Measurements from ENCODE around the gene ABCG1.

ABCG1 gene

DNA sequence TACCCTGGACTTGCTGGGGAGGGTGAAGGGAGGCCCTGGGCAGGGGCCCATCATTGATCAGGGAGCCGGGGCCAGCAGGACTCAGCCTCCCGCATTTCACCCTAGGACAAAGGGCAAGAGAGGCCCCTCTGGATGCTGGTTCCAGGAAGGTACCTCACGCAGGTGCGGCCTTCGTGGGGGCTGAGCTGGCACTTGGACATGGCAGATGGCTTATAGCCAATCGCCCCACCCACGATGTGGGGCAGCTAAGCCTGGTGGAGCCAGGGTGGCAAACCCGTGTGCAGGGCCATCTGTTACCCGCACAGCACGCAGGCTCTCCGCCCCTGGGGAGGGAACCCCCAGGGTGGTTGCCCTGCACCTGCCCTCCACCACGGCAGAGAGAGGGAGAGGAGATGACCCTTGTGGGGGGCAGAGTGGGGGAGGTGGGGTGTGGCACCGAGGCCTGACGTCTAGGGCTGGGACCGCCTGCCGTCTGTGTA lies 93.7 kb downstream of the ABCG1 start:
- TF ChIP-seq GATA2 (IDR thresholded peaks at IDR 0.05; ENCODE audit: low read depth, low read length): no peak
- no peak for TF ChIP-seq GATA3 (IDR thresholded peaks at IDR 0.05; ENCODE audit: low read depth, low read length)

DNA sequence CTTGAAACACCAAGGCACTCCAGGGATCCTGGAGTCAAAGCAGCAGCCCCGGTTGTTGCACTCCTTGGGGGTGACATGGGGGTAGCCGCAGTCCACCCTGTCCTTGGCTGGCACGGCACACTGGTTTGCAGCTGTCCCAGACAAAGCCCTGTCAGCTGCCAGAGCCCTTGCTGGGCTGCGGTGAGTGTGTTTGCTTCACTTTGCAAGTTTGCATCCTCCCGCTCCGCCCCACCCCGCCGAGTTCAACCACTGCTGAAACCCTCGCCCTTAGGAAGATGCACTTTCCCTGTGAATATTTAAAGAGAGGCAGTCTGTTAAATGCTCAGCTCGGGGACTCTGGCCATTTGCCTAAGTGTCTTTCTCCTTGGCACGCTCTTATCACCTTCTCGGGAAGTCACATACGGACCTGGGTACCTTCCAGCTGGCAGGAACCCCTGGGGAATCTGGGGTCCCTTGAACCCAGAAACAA lies 94.6 kb downstream of the ABCG1 start:
- no peak for TF ChIP-seq GATA3 (IDR thresholded peaks at IDR 0.05; ENCODE audit: low read depth, low read length)
- TF ChIP-seq GATA2 (IDR thresholded peaks at IDR 0.05; ENCODE audit: low read depth, low read length): no peak

GRCh38 chr21:42314616-42315295 lies 95.8 kb downstream of the ABCG1 start:
- no peak for TF ChIP-seq GATA2 (IDR thresholded peaks at IDR 0.05; ENCODE audit: low read depth, low read length)
- no peak for TF ChIP-seq GATA3 (IDR thresholded peaks at IDR 0.05; ENCODE audit: low read depth, low read length)

GRCh38 chr21:42315296-42315891 lies 96.5 kb downstream of the ABCG1 start, which contains the start of gene TFF3:
Gene TFF3 (minus strand): TSS chr21:42315409. CDS start chr21:42315374, 35 bp downstream.
- no peak for TF ChIP-seq GATA2 (IDR thresholded peaks at IDR 0.05; ENCODE audit: low read depth, low read length)
- TF ChIP-seq GATA3 (IDR thresholded peaks at IDR 0.05; ENCODE audit: low read depth, low read length): no peak

GRCh38 chr21:42316891-42317290 lies 98.0 kb downstream of the ABCG1 start:
- TF ChIP-seq GATA2 (IDR thresholded peaks at IDR 0.05; ENCODE audit: low read depth, low read length): no peak
- no peak for TF ChIP-seq GATA3 (IDR thresholded peaks at IDR 0.05; ENCODE audit: low read depth, low read length)

DNA sequence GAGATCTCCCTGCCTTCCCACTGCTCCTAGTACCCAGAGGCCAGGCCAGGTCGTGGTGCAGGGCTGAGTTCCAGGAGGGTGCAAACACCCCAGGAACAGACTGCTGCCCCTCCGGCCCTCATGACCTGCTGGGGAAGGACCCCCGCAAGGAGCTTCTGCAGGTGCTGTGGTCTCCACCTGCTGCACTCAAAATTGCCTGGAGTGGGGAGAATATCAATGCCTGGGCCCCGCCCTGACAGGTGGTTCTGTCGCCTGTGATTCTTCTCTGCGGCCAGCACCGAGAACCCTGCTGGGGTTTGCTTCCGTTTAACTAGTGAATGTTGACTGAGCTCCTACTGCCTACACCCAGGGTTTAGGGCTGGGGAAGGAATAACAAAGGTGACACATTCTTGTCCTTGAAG lies 98.4 kb downstream of the ABCG1 start:
- TF ChIP-seq GATA3 (IDR thresholded peaks at IDR 0.05; ENCODE audit: low read depth, low read length): no peak
- TF ChIP-seq GATA2 (IDR thresholded peaks at IDR 0.05; ENCODE audit: low read depth, low read length): no peak

DNA sequence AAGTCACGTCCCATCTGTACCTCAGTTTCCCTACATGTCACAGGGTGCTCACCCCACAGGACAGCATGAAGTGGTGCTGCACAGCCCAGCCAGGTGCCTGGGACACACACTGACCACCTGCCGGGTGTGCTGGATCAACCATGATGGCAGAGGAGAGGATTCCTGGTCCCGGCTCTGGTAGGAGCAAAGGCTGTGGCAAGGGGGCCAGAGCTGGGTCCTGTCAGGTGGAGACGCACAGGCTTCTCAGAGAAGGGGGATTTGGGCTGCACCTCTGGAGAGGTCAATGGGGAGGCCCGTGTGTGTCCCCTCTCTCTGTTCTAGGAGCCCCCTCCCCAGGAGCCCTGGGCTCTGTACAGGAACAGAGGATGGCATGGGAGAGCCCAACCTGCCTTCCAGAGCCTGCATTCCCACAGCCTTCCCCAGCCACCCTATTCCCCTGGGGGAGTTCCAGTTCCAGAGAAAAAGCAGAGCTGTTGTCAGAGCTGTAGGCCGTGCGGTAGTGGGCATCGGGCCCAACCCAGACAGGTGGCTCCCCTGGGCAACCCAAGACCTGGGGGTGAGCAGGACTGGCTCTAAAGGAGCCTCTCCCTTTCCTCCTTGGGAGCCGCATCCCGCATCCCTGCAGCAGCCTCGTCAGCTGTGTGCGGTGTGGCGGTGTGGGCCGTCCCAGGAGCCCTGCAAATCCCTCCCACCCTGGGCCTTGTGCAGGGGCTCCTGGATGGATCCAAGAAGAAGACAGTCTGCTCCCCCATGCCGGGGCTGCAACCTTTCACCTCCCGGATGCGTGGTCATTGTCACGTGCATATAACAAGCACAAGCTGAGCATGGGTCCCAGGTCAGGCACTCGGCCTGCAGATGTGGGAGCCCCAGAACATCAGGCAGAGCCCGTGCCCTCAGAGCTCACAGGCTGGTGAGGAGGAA lies 99.1 kb downstream of the ABCG1 start:
- TF ChIP-seq GATA2 (IDR thresholded peaks at IDR 0.05; ENCODE audit: low read depth, low read length): no peak
- no peak for TF ChIP-seq GATA3 (IDR thresholded peaks at IDR 0.05; ENCODE audit: low read depth, low read length)

GRCh38 chr21:42319376-42319775 lies 100.4 kb downstream of the ABCG1 start:
- TF ChIP-seq GATA2 (IDR thresholded peaks at IDR 0.05; ENCODE audit: low read depth, low read length): no peak
- no peak for TF ChIP-seq GATA3 (IDR thresholded peaks at IDR 0.05; ENCODE audit: low read depth, low read length)

GRCh38 chr21:42319851-42320572 lies 101.1 kb downstream of the ABCG1 start:
- no peak for TF ChIP-seq GATA2 (IDR thresholded peaks at IDR 0.05; ENCODE audit: low read depth, low read length)
- TF ChIP-seq GATA3 (IDR thresholded peaks at IDR 0.05; ENCODE audit: low read depth, low read length): no peak

DNA sequence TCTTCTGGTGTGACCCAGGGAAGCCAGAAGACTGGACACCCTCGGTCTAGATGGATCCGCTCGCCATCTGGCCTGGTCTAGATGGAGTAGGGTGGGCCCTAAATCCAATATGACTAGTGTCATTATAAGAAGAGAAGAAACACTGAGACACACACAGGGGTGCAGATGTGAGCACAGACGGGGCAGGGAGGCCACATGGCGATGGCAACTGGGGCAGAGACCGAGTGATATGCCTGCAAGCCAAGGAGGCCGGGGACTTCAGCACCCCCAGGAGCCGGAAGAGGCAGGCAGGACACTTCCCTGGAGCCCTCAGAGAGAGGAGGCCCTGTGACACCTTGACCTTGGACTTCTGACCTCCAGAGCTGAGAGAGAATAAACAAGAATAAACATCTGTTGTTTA lies 101.9 kb downstream of the ABCG1 start:
- TF ChIP-seq GATA3 (IDR thresholded peaks at IDR 0.05; ENCODE audit: low read depth, low read length) (no peak), GATA2 (IDR thresholded peaks at IDR 0.05; ENCODE audit: low read depth, low read length) (no peak)

DNA sequence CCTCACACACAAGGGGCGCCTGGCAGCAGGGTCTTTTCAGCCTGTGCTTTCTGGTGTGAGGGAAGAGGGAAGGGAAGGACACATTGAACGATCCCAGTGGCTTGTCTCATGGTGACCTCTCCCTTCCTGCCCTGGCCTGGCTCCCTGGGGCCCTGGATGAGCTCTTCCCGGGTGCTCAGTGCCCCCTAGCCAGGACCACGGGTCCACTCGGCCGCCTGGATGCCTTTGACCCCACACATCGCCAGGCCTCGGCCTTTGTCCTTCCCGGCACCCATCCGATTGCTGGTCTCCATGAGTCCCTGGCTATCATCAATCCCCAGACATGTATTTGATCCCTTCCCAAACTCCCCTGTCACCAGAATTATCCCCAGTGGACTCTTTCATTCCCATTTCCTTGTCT lies 102.3 kb downstream of the ABCG1 start:
- TF ChIP-seq GATA3 (IDR thresholded peaks at IDR 0.05; ENCODE audit: low read depth, low read length) (no peak), GATA2 (IDR thresholded peaks at IDR 0.05; ENCODE audit: low read depth, low read length) (no peak)

- TF ChIP-seq GATA3 (IDR thresholded peaks at IDR 0.05; ENCODE audit: low read depth, low read length): no peak
- TF ChIP-seq GATA2 (IDR thresholded peaks at IDR 0.05; ENCODE audit: low read depth, low read length): no peak
Measured at GRCh38 chr21:42321845-42322244, 102.9 kb downstream of the ABCG1 start.

DNA sequence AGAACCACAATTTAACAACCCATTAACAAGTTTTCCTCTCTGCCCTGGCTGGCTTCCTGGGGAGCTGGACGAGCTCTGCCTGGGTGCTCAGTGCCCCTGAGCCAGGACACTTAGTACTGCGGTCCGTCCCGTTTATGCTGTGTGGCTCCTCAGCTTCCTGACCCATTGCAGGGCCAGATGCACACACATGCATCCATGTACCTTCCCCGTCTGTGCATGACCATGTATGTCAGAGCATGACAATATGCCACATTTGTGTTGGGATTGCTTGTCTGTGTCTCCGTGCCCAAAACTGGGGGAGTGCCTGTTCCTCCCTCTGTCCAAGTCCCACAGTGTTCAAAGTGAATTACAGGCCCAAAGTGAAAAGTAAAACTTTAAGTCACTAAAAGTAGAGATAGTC lies 106.0 kb downstream of the ABCG1 start:
- TF ChIP-seq GATA2 (IDR thresholded peaks at IDR 0.05; ENCODE audit: low read depth, low read length) (no peak), GATA3 (IDR thresholded peaks at IDR 0.05; ENCODE audit: low read depth, low read length) (no peak)
